ENCODE data around the gene SEC14L3. TPM values are rescaled to one million over a fixed set of nuclear protein-coding genes. Genes with fewer than 3 reads are reported as not detected.

The SEC14L3 gene
- total and polyA plus RNA-seq, 2 of the 13 experiments (the other 11 are each of a cell fraction or from before 2014, with no cell fraction given), result not detected

DNA sequence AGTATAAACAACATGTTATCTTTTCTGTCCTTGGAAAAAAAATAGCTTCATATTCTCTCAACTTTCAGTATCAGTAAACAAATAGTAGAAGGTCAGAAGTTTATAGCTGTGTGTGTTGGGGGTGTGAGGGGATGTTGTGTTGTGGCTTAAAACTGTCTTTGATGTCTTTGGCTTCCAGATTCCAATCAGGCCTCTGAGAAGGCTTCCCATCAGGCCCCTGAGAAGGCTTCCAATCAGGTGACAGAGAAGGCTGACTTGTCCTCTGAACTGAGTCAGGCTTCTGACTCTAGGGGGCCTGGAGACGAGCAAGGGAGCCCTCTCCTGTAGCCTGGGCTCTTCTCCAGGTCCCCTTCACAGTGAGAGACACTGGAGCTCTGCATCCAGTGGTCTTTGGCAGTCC lies 37.0 kb downstream of the SEC14L3 start:
- ATAC-seq, result peak; percentile 56
- CTCF ChIA-PET (ENCODE audit: low intra/inter-chr PET ratio, low total read pairs), result no interaction called here
- intact Hi-C loops (cut with micrococcal nuclease; ENCODE audit: unreplicated experiment) (no loop called here), in situ Hi-C loops (cut with HindIII; ENCODE audit: extremely low pct_ligation_motif_present, low pct_unique_long_range_greater_than_20kb) (no loop called here)
- TF ChIP-seq RARA (CRISPR knock-in tag; IDR thresholded peaks at IDR 0.05), result peak; percentile 81
- no peak for TF ChIP-seq FOXP1 (IDR thresholded peaks at IDR 0.05)
- 0 out of 2 replicates have a peak, but pooled peaks have one; percentile 19 for TF ChIP-seq FOXP1 (CRISPR knock-in tag; IDR thresholded peaks at IDR 0.05)
- 0 out of 2 replicates have a peak, but pooled peaks have one; percentile 9 for TF ChIP-seq SALL1 (CRISPR knock-in tag; IDR thresholded peaks at IDR 0.05)
- TF ChIP-seq ZBTB8A (CRISPR knock-in tag; IDR thresholded peaks at IDR 0.05; ENCODE audit: borderline replicate concordance, low read depth), result no peak
- TF ChIP-seq, protein P1, sequence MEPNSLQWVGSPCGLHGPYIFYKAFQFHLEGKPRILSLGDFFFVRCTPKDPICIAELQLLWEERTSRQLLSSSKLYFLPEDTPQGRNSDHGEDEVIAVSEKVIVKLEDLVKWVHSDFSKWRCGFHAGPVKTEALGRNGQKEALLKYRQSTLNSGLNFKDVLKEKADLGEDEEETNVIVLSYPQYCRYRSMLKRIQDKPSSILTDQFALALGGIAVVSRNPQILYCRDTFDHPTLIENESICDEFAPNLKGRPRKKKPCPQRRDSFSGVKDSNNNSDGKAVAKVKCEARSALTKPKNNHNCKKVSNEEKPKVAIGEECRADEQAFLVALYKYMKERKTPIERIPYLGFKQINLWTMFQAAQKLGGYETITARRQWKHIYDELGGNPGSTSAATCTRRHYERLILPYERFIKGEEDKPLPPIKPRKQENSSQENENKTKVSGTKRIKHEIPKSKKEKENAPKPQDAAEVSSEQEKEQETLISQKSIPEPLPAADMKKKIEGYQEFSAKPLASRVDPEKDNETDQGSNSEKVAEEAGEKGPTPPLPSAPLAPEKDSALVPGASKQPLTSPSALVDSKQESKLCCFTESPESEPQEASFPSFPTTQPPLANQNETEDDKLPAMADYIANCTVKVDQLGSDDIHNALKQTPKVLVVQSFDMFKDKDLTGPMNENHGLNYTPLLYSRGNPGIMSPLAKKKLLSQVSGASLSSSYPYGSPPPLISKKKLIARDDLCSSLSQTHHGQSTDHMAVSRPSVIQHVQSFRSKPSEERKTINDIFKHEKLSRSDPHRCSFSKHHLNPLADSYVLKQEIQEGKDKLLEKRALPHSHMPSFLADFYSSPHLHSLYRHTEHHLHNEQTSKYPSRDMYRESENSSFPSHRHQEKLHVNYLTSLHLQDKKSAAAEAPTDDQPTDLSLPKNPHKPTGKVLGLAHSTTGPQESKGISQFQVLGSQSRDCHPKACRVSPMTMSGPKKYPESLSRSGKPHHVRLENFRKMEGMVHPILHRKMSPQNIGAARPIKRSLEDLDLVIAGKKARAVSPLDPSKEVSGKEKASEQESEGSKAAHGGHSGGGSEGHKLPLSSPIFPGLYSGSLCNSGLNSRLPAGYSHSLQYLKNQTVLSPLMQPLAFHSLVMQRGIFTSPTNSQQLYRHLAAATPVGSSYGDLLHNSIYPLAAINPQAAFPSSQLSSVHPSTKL (CRISPR knock-in tag; IDR thresholded peaks at IDR 0.05), result peak; percentile 12; the same call in 1 of the 2 replicates
- TF ChIP-seq SOX5 (CRISPR knock-in tag; IDR thresholded peaks at IDR 0.05; ENCODE audit: borderline replicate concordance), result peak; percentile 19; the same call in 1 of the 2 replicates
- peak; percentile 6; the same call in 1 of the 2 replicates for TF ChIP-seq FOXA3 (CRISPR knock-in tag; IDR thresholded peaks at IDR 0.05)
- TF ChIP-seq SOX13 (IDR thresholded peaks at IDR 0.05), result no peak
- TF ChIP-seq SOX13 (CRISPR knock-in tag; conservative IDR thresholded peaks at IDR 0.05 in 1 of 2, IDR thresholded peaks at IDR 0.05 in 1 of 2), result 0 out of 4 replicates have a peak, but pooled peaks of 1 of the 2 experiments have one; percentile 21
- no peak for TF ChIP-seq ZNF660 (CRISPR knock-in tag; IDR thresholded peaks at IDR 0.05; ENCODE audit: borderline replicate concordance, low read depth)
- TF ChIP-seq TCF7 (IDR thresholded peaks at IDR 0.05; ENCODE audit: low read depth), result 0 out of 2 replicates have a peak, but pooled peaks have one; percentile 47
- TF ChIP-seq NCOA2 (CRISPR knock-in tag; IDR thresholded peaks at IDR 0.05), result peak; percentile 39; the same call in 1 of the 2 replicates
- 0 out of 2 replicates have a peak, but pooled peaks have one; percentile 23 for TF ChIP-seq ZFY (CRISPR knock-in tag; IDR thresholded peaks at IDR 0.05)
- no peak for TF ChIP-seq ZNF549 (CRISPR knock-in tag; IDR thresholded peaks at IDR 0.05)
- peak; percentile 26; the same call in 1 of the 2 replicates for TF ChIP-seq SAP130 (CRISPR knock-in tag; IDR thresholded peaks at IDR 0.05; ENCODE audit: low read depth)
- TF ChIP-seq, protein P2, sequence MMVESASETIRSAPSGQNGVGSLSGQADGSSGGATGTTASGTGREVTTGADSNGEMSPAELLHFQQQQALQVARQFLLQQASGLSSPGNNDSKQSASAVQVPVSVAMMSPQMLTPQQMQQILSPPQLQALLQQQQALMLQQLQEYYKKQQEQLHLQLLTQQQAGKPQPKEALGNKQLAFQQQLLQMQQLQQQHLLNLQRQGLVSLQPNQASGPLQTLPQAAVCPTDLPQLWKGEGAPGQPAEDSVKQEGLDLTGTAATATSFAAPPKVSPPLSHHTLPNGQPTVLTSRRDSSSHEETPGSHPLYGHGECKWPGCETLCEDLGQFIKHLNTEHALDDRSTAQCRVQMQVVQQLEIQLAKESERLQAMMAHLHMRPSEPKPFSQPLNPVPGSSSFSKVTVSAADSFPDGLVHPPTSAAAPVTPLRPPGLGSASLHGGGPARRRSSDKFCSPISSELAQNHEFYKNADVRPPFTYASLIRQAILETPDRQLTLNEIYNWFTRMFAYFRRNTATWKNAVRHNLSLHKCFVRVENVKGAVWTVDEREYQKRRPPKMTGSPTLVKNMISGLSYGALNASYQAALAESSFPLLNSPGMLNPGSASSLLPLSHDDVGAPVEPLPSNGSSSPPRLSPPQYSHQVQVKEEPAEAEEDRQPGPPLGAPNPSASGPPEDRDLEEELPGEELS (CRISPR knock-in tag; IDR thresholded peaks at IDR 0.05), result peak; percentile 48; the same call in 1 of the 2 replicates
- TF ChIP-seq PITX1 (CRISPR knock-in tag; IDR thresholded peaks at IDR 0.05), result 0 out of 2 replicates have a peak, but pooled peaks have one; percentile 17
- Histone ChIP-seq H3K4me2 (ENCODE audit: low read depth, low read length) (peak overlapping the region; percentile 57), H4K20me1 (ENCODE audit: insufficient read depth, low read length) (no peaks in the 10 kb centered on the region), H3K4me1 (ENCODE audit: insufficient read depth, low read length) (peaks cover 42% of the 10 kb centered on the region), H3K9ac (ENCODE audit: insufficient read depth, low read depth, low read length) (0 out of 2 replicates have a peak overlapping the region, but pooled peaks have one; percentile 14), H3K9me3 (ENCODE audit: low read length) (no peaks in the 10 kb centered on the region), H3K36me3 (replicated peaks in 1 of 2; ENCODE audit: control insufficient read depth in 1 of 2, insufficient read depth in 2 of 2, low read length in 2 of 2) (no peaks in the 10 kb centered on the region), H3K27me3 (ENCODE audit: control insufficient read depth in 1 of 2, insufficient read depth in 2 of 2, low read length in 2 of 2) (peaks cover 0 to 4% of the 10 kb centered on the region in 2 experiments; a peak in 2 of 5 replicates), H3K4me3 (replicated peaks in 1 of 3; ENCODE audit: insufficient read depth in 1 of 3, low read depth in 2 of 3, low read length in 3 of 3) (peak overlapping the region in 1 of 3 experiments; percentile 31; a peak in 1 of 6 replicates), H3K79me2 (ENCODE audit: insufficient read depth, low read length) (no peaks in the 10 kb centered on the region), H2AFZ (ENCODE audit: low read length) (peak overlapping the region; percentile 46), H3K27ac (ENCODE audit: extremely low read length, insufficient read depth, low read length) (no peak overlapping the region)
- POLR2A ChIA-PET, result interaction anchor here (1.4 kb wide), 1 partner anchor 11 kb away, joined by 10 read pairs; no protein-coding TSS in a partner anchor
- WGBS (ENCODE audit: low lambda C conversion rate), result no CpG with 5 or more reads among the region's 1 CpG
- BruUV-seq (replicated peaks), result no TSS peak
- DNase-seq (ENCODE audit: low spot score), result peak; percentile 62
- no peak for FAIRE-seq

Measured in HepG2 (cell line).